Inferior parietal cortex (tissue), 1 donor: Measurements from ENCODE around the gene EYA3.
A peak's percentile ranks its signal among the peaks of the same experiment; 100 is the strongest.
"Not testable (repeated sequence)": the region's sequence is repeated elsewhere in the genome, so short reads cannot be mapped to it uniquely, and the experiment has no call there.

Experiments used
- DNase-seq: peaks from one replicate; pipeline ENCODE4 v3.0.0-alpha.2; 2016; ENCODE audit errors: extremely low spot score

The EYA3 gene

DNA sequence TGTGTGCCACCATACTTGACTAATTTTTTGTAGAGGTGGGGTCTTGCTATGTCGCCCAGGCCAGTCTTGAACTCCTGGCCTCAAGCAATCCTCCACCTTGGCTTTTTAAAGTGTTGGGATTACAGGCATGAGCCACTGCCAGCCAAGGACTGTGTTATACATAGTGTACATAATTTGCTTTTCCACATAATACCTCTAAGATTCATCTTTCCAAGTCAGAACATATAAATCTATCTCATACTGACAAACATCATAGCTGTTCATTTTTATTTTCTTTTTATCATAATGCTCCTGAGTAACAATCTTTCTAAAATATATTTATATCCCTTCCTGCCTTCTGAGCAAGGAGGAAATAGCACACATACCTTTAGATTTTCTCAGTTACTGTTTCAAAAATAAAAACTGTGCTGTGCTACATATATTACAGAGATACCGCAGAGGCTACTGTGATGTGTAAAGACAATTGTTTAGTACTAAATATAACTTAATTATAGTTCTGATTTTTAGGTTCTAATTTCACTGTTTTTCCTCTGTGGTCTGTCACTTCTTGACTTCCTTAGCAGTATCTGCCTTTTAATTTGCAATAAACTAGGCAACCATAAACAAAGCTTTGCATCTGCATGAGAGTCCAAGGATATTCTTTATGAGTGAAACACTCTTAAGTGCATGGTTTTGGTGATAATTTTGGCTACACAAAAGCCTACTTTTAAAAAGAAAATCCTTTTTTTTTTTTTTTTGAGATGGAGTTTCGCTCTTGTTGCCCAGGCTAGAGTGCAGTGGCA is 59.3 kb downstream of the EYA3 start:
- DNase-seq: no peak

DNA sequence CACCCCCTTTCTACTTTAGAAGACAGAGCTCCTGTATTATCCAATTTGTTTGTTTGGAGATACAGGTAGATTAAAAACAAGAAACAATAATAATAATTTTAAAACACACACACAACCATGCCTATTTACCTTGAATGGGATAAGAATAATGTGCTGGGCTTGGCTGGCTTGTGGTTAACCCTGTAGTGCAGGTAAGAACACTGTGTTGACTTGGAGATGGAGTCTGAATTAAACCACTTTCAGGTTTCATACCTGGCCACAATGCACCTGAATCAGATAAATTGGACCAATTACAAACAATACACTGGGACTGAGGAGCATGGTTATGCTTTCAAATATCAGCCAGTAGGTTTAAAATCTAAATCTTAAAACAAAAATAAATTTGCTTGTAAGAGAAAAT is 60.8 kb downstream of the EYA3 start:
- no peak for DNase-seq

DNA sequence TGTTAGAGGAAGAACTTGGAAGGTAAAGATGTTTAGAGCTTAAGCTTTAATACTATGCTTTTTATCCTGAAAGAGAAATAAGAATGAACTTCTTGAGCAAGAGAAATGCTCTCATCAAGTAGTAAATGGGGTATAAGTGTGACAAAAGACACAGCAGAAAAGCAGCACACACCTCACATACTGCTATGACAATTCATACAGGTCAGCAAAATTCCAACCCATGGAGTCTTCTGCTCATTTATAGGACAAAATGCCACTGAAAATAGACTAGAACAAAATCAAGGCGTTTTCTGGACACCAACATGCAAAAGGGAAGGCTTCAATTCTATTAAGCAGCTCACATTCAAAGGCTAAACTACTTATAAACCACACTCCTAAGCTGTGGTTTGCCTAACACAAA is 61.2 kb downstream of the EYA3 start:
- no peak for DNase-seq

DNA sequence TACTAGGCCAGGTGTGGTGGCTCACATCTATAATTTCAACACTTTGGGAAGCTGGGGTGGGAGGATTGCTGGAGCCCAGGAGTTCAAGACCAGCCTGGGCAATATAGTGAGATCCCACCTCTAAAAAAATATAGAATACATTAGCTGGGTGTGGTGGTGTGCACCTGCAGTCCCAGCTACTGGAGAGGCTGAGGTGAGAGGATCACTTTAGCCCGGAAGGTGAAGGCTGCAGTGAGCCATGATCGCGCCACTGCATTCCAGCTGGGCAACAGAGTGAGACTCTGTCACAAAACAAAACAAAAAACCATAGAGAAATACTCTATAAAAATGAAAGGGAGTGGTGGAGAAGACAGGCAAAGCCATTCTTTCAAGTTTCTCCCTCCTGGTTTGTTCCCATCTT is 62.1 kb downstream of the EYA3 start:
- DNase-seq: no peak

DNA sequence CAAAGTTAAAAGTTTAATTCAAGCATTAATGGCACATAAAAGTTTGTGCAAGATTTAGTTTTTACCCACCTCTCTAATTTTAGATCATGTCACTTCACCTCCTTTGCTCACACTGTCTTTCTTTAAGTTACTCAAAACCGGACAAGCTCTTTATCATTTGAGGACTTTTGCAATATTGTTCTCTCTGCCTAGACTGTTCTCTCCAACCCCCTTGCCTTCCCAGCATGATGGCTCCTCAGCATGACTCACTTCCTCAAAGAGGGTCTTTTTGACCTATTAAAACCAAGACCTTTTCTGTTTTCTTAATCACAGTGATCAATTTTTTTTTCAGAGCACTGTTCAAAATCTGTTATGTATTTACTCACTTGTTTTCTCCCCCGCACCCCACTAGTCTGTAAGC is 67.3 kb downstream of the EYA3 start:
- no peak for DNase-seq

DNA sequence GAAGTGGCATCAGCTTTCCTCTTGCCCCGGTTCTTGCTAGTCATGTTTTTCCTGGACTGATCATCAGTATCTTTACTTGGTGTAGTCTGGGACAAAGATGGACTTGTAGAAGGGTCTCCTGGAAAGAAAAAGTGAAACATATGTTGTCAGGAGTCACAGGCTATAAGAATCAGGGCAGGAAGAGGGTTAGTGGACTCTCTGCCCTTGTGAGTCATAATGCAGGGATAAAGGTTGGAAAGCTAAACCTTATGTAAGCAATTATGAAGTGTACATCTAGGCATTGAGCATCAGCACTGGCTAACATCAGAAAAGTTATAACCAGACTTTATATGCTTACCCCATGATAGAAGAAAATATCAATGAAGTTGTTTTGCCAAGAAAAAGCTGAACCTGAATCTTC is 77.4 kb downstream of the EYA3 start:
- DNase-seq: no peak

DNA sequence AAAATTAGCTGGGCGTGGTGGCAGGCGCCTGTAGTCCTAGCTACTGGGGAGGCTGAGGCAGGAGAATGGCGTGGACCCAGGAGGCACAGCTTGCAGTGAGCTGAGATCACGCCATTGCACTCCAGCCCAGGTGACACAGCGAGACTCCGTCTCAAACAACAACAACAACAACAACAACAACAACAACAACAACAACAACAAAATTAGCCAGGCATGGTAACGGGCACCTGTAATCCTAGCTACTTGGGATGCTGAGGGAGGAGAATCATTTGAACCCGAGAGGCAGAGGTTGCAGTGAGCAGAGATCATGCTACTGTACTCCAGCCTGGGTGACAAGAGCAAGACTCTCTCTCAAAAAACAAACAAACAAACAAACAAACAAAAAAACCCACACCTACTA is 85.3 kb downstream of the EYA3 start:
- not testable (repeated sequence) for DNase-seq

DNA sequence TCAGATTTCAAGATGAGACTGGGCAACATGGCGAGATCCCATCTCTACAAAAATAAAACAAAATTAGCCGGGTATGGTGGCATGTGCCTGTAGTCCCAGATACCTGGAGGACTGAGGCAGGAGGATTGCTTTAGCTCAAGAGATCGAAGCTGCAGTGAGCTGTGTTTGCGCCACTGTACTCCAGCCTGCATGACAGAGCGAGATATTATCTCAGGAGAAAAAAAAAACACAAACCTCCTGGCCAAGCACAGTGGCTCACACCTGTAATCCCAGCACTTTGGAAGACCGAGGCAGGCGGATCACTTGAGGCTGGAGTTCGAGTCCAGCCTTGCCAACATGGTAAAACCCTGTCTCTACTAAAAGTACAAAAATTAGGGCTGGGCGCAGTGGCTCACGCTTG is 85.8 kb downstream of the EYA3 start:
- DNase-seq: no peak

DNA sequence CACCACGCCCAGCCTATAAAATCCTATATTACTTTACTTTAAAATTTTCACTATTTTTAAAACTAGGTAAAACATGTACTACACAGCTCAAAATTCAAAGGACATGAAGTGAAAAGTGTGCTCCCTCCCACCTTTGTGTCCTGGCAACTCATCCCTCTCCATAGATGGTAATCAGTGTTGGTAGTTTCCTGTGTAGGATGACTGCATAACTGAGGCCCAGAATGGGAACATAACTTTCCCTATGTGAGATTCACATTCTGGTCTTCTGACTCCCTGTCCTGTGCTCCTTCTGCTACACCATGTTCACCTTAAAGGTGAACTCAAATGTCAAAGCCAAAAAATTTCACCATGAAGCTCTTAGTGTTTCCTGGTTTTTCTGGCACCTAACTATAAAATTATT is 89.4 kb downstream of the EYA3 start:
- DNase-seq: no peak

DNA sequence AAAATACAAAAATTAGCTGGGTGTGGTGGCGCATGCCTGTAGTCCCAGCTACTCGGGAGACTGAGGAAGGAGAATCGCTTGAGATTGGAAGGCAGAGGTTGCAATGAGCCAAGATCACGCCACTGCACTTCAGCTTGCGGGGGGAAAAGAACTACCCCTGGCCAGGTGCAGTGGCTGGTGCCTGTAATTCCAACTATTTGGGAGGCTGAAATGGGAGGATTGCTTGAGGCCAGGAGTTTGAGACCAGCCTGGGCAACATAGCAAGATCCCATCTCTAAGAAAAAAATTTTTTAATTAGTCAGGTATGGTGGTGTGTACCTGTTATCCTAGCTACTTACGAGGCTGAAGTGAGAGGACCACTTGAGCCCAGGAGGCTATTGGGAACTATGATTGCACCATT is 93.9 kb downstream of the EYA3 start:
- DNase-seq: not testable (repeated sequence)

DNA sequence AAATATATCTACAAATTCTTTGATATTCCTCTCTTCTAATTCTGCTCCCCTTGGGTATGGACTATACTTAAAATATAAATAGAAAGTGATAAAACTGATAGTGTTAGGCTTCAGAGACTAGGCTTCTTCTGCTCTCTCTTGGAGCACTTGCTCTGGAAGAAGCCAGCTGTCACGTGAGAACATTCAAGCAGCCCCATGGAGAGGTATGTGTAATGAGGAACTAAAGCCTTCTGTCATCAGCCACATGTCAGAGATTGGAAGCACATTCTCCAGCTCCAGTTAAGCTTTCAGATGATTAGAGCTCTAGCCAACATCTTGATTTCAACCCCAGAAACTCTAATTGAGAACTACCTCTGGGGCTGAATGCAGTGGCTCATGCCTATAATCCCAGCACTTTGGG is 94.3 kb downstream of the EYA3 start:
- no peak for DNase-seq

DNA sequence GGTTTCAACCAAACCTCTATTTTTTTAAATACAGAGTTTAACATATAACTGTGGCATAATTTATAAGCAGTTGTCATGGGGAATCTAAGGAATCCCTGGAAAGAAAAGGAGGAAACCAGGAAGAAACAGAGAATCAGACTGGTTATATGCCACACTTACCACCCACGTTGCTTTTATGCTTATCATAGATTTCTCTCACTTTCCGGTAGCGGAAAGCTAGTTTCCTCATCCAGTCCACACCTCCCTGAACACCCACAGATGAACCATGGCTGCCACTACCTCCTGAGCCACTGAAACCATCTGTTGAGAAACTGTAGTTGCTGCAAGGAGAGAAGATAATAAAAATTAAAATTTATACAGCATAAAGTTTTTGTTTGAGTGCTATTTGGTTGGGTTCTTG is 95.2 kb downstream of the EYA3 start:
- DNase-seq: peak; percentile 42

DNA sequence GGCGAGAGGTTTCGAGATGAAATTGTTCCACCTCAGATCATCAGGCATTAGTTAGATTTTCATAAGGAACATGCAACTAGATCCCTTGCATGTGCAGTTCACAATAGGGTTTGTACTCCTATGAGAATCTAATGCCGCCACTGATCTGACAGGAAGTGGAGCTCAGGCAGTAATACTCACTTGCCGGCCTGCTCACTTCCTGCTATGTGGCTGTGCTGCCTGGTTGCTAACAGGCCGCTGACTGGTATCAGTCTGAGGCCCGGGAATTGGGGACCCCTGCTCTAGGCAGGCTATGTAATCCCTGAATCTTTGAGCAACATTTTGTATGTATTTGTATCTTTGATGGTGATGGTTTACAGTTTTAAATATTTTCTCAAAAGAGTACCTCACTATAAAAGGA is 96.1 kb downstream of the EYA3 start:
- no peak for DNase-seq

DNA sequence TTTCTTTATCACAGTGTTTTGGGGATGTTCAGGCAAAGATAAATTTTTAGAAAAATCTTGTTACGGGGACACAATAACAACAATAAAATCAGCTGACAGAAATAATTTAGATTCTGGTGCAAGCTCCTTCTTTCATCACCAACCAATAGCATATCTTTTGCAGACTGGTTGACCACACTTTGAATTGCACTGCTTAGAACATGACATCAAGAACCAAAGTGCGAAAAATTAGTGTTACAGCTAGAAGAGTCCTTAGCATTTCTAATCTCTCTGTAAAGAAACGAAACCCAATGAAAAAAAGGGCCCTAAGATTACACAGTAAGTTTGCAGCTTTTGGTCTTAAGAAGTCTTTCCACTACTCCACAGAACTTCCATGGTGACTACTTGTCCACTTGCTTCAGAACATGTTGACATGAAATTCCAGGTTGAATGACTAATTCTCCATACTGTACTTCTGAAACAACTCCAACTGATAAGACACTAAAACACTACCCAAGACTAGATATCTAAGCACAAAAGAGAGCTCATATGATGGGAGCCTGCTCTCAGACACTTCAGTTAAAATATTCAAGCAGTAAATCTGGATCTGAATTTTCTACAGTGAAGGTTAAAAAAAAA is 97.4 kb downstream of the EYA3 start:
- DNase-seq: no peak

DNA sequence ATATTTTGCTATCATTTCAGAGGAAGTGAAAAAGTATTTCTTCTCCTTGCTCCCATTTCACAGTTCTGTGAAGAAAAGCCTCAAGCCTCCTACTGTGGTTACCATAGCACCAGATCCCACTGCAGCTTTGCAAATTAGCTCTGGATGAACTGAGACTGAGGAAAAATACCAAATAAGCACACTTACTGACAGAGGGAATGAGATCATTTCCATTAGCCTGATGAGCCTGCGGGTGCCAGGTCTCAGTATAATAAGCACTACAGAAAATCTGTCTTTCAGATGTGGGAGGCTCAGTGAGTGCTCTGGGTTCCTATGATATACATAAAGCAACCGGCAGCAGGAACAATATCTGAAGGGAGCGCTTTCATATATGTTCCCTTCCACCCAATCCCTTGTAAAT is 107.3 kb downstream of the EYA3 start:
- DNase-seq: peak; percentile 57

DNA sequence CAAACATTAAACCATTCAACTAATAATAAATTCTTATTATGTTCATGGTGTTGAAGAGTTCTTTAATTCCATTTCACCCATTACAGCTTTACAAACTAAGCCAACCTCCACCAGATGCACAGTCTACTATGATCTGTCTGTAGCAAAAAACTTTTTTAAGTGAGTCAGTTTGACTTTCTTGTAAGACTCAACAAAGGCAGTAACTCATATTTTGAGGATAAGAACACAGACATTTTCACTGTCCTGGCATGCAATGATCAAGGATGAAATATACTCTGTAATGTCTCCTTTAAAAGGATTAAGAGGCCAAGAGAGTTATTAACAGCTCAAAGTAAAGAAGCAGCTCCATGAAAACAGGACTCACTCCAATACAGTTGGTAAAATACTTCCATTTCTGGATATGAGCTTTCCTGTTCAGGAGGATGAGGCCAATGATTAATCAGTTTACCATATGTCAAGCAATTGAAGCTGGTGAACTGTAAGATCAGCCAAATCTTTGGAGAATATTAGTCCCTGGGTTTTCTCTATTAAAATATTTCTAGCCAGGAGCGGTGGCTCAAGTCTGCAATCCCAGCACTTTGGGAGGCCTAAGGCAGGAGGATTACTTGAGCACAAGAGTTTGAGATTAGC is 108.1 kb downstream of the EYA3 start:
- no peak for DNase-seq

DNA sequence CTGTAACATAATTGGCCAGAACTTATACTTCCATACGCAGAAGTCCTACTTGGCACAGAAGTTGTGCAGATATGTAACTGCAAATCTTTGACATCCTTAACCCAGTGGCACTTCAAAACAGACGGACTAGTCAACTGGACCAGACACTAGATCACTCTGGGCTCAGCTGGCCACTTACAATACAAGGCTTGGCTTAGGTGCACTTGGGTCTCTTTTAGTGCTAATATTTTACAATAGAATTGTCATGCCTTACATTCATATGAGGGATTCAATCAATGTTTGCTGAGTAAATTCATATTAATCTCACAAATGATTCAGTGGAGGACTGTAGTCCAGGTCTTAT is 108.6 kb downstream of the EYA3 start:
- DNase-seq: no peak

DNA sequence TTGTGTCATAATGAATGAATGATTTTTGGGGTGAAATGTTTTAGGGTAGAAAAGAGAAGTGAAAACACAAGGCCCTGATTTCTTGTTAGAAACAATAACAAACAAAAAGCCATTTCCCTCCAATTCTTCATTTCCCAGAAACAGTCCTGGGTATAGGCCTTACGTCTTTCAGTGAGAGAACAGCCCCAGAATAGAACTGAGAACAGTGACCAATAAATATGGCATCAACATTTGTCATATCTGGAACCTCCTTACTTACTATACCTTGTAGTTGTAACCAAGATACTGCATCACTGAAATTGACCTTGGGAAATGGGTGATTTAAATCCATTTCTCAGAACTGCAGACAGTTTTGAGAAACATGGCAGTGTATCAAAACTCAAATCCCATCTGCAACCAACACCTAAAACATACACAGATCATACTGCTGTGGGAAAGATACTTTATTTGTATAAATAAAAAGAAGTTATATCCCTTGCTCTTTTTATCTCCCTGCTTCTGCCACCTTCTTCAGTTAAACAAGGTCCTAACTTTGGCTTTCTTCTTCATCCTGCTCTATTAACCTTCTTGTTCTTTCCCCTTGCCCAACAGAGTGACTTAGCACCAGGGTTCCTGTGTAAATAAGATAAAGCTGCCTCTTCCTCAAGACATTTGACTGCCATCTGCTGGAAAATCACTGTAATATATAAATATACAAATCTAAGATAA is 109.1 kb downstream of the EYA3 start:
- peak; percentile 80 for DNase-seq

DNA sequence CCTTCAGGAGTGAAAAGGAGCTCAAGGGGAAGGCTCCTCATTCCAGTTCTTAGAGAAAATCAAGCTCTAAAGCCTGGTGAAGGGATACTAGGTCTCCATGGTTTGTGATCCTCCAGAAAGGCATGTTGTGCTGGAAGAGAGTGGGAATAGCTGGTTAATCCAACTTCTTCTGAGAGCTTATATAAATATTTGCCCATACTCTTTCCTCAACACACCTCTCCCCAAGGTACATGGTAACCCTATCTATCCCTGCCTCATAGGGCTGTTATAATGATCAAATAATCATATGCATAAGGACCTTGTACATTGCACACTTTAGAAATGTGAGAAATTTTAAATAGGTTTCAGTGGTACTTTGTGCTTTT is 114.0 kb downstream of the EYA3 start:
- DNase-seq: no peak

DNA sequence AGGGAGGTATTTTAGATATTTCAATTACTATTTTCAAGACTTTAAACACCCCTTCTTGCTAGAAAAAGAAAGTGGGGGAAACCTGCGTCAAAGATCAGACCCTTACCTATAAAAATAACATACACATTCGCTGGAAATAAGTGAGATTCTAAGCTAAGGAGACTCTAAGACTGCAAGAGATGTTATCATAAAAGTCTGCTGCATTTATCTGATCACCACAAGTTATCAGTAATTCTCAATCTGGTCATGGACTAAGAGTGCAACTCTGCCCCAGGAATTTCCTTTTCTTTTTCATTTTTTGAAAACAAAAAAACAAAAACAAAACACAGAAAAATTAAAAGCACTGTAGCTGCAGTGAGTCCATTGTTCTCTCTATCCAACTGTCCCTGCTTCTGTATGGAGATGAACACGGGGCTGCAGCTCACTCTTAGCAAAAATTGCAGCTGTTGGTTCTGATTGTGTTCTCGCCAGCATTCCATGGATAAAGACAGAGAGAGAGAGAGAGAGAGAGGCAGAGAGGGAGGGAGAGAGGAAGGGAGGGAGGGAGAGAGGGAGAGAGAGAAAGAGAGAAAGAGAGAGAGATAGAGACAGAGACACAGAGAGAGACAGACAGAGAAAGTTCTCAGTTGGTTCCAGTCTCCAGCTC is 114.5 kb downstream of the EYA3 start:
- DNase-seq: no peak

DNA sequence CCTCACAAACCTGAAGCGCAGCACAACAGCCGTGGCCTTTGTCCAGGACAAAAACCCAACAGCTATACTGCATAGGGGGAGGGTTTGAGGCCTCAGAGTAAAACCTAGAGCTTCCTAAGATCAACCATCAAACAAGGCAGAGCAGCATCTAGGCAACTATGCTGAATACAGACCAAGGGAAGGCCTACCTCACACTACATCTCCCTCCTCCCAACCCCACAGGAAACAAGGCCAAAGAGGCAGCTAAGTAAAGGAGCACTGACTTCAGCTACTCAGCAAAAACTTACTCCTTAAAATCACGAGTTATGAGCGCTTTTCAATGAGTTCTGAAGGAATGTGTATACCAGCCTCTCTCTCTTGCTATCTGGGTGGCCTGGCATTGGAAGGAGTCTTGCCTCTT is 116.3 kb downstream of the EYA3 start:
- DNase-seq: no peak

DNA sequence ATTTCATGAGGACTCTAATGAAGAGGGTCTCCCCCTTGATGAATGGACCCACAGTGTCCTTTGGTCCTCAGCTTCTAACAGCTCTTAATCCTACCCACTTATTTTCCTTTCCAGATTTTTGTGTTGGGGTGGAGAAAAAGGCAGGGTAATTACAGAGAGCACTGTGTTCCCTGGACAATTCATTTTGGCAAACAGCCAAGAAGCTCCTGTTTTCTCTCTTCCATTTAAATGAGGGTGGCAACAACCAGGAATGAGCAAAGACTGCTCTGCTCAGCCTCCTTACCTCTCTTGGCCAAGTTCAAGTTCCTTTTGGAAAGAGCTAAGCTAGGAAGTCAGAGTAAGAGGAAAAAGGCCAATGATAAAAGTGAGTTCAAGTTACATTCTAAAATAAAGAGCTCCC is 116.7 kb downstream of the EYA3 start:
- no peak for DNase-seq
